Measurements from ENCODE around the gene BBS2.

- TF ChIP-seq CTCF (IDR thresholded peaks at IDR 0.05) (no peak), POLR2A (IDR thresholded peaks at IDR 0.05) (no peak)
These were observed 31.8 kb downstream of the BBS2 start for GRCh38 chr16:56488035-56488434.
